Stomach (tissue), 9 donors: ENCODE results near the gene FIS1. TPM values are rescaled to one million over a fixed set of nuclear protein-coding genes. Genes with fewer than 3 reads are reported as not detected.

Experiments used
- DNase-seq, 2 donors: peaks; one replicate each; pipeline versions ENCODE4 v3.0.0 to v3.0.0-alpha.2; 2013 to 2019
- H3K27ac ChIP-seq, 5 donors: fragments of 200-600 bp in 4 of 5; sonication (generic) in 4 of 5; one replicate each; pipeline ENCODE4 v1.5.1; 2013 to 2019; ENCODE audit warnings: mild to moderate bottlenecking in 1 of 5, moderate library complexity in 1 of 5
- H3K27me3 ChIP-seq, 3 donors: fragments of 200-600 bp; sonication (generic); one replicate each; pipeline ENCODE4 v1.5.1; 2017 to 2019; ENCODE audit warnings: mixed run types in 1 of 3
- H3K36me3 ChIP-seq, 4 donors: fragments of 200-600 bp; sonication (generic); 1 replicate in 3 of 4; 2 replicates in 1 of 4; pipeline ENCODE4 v1.5.1; 2016 to 2019
- H3K4me1 ChIP-seq, 4 donors: fragments of 200-600 bp; sonication (generic); one replicate each; pipeline ENCODE4 v1.5.1; 2016 to 2019
- H3K4me3 ChIP-seq, 4 donors: fragments of 200-600 bp; sonication (generic) in 3 of 4; one replicate each; pipeline ENCODE4 v1.5.1; 2016 to 2019; ENCODE audit warnings: mild to moderate bottlenecking in 1 of 4
- H3K9me3 ChIP-seq, 4 donors: fragments of 200-600 bp; sonication (generic); one replicate each; pipeline ENCODE4 v1.5.1; 2016 to 2019
- CTCF ChIP-seq, 7 experiments: fragments of 450-650 bp in 4 of 7; fragments of 200-600 bp in 3 of 7; sonication (generic) in 3 of 7; IDR thresholded peaks; one replicate each; pipeline ENCODE4 v1.5.1; 2016 to 2019; ENCODE audit warnings: antibody characterized with exemption in 7 of 7, control low read depth in 2 of 7, mild to moderate bottlenecking in 1 of 7
- EP300 ChIP-seq: sonication (generic); formaldehyde crosslinking; IDR thresholded peaks from one replicate; pipeline ENCODE4 v1.6.1; 2017; ENCODE audit warnings: antibody characterized with exemption
- POLR2A ChIP-seq, 4 donors: fragments of 450-650 bp; IDR thresholded peaks; one replicate each; pipeline ENCODE4 v1.6.1; 2016; ENCODE audit warnings: antibody characterized with exemption in 4 of 4, control low read depth in 2 of 4, mild to moderate bottlenecking in 1 of 4, moderate library complexity in 1 of 4
- POLR2AphosphoS5 ChIP-seq, 3 donors: sonication (generic); formaldehyde crosslinking; IDR thresholded peaks; one replicate each; pipeline ENCODE4 v1.6.1; 2016; ENCODE audit warnings: antibody characterized with exemption in 3 of 3
- WGBS, 5 donors: extraction: QIAGEN DNeasy Blood & Tissue Kit in 3 of 5; methylation state at CpG; one replicate each; pipeline versions ENCODE4 v1.1.5 to v1.1.7; 2013 to 2018; 5-methylcytosine and 5-hydroxymethylcytosine counted together
- intact Hi-C: fragments of 100-400 bp; cut with DNase I; formaldehyde crosslinking; loops from one replicate; pipeline ENCODE4 v1.15.1; 2023; ENCODE audit warnings: low total_unique reads
- polyA plus RNA-seq, 3 donors: library from polyadenylated mRNA; stranded (reverse); fragments of 200-250 nt; gene quantifications; one replicate each; pipeline ENCODE4 v1.2.3, GENCODE V29; 2013
- total RNA-seq, 5 donors: library from RNA; depleted of rRNA; stranded (reverse); fragments of >200 nt; gene quantifications; one replicate each; pipeline versions ENCODE4 v1.1.0 to v1.2.3, GENCODE V29; 2014 to 2016
- donor health status: healthy with polysubstance abuse.
- donor health status: Bipolar disorder and iron deficiency.
- donor health status: healthy.

FIS1 gene
- total and polyA plus RNA-seq, 8 donors = 72.4 to 329 (median 199) TPM

GRCh38 chr7:101233907-101234547 is 10.9 kb downstream of the FIS1 start:
- H3K9me3 ChIP-seq = no peaks in the 10 kb centered on the region
- H3K36me3 ChIP-seq = peaks cover 3 to 52% (median 39%) of the 10 kb centered on the region in 4 donors
- TF ChIP-seq POLR2AphosphoS5 (IDR thresholded peaks at IDR 0.05) = peak in 1 of 3 donors; percentile 16
- no peak for TF ChIP-seq POLR2A (IDR thresholded peaks at IDR 0.05)
- WGBS, 5 donors = 59 to 82% (median 65%) methylated on average over 17 to 21 of the region's 21 CpGs
- H3K4me3 ChIP-seq = no peak overlapping the region
- peaks cover 21 to 77% (median 49%) of the 10 kb centered on the region in 4 donors for H3K4me1 ChIP-seq
- DNase-seq = peak; percentile 70 to 71
- intact Hi-C loops = no loop called here
- H3K27me3 ChIP-seq = no peaks in the 10 kb centered on the region
- H3K27ac ChIP-seq = peak overlapping the region in 2 of 5 donors; percentile 8 to 9

- DNase-seq = peak; percentile 80 to 91
- peaks cover 10 to 52% (median 39%) of the 10 kb centered on the region in 4 donors for H3K36me3 ChIP-seq
- intact Hi-C loops = no loop called here
- no peaks in the 10 kb centered on the region for H3K9me3 ChIP-seq
- no peaks in the 10 kb centered on the region for H3K27me3 ChIP-seq
- WGBS, 5 donors = 10 to 41% (median 19%) methylated on average over 4 to 52 of the region's 52 CpGs
- peaks cover 21 to 66% (median 41%) of the 10 kb centered on the region in 4 donors for H3K4me1 ChIP-seq
- H3K27ac ChIP-seq = peak overlapping the region; percentile 78 to 87 (median 84)
- no peak for TF ChIP-seq CTCF (IDR thresholded peaks at IDR 0.05)
- TF ChIP-seq POLR2AphosphoS5 (IDR thresholded peaks at IDR 0.05) = peak in 2 of 3 donors; percentile 58 to 59
- H3K4me3 ChIP-seq = peak overlapping the region; percentile 34 to 52 (median 36)
These were observed 12.6 kb downstream of the FIS1 start for GRCh38 chr7:101232141-101232850.

GRCh38 chr7:101231644-101232043 is 13.2 kb downstream of the FIS1 start:
- TF ChIP-seq POLR2A (IDR thresholded peaks at IDR 0.05) = no peak
- no peaks in the 10 kb centered on the region for H3K9me3 ChIP-seq
- no peaks in the 10 kb centered on the region for H3K27me3 ChIP-seq
- 27 to 58% (median 38%) methylated on average over 7 of the region's 7 CpGs for WGBS, 5 donors
- peak overlapping the region; percentile 78 to 87 (median 84) for H3K27ac ChIP-seq
- H3K4me1 ChIP-seq = peaks cover 21 to 60% (median 37%) of the 10 kb centered on the region in 4 donors
- intact Hi-C loops = no loop called here
- DNase-seq = peak; percentile 55 to 58
- peaks cover 14 to 52% (median 39%) of the 10 kb centered on the region in 4 donors for H3K36me3 ChIP-seq
- H3K4me3 ChIP-seq = peak overlapping the region; percentile 34 to 52 (median 36)

- Histone ChIP-seq H3K4me3 (no peak overlapping the region), H3K36me3 (peaks cover 41 to 92% (median 77%) of the 10 kb centered on the region in 4 donors), H3K4me1 (peaks cover under 1 to 16% (median 15%) of the 10 kb centered on the region in 4 donors), H3K27ac (no peak overlapping the region), H3K27me3 (no peaks in the 10 kb centered on the region), H3K9me3 (no peaks in the 10 kb centered on the region)
- no peak for DNase-seq
- WGBS, 5 donors = 83 to 96% (median 91%) methylated on average over 9 of the region's 9 CpGs
- TF ChIP-seq POLR2A (IDR thresholded peaks at IDR 0.05) (no peak), CTCF (IDR thresholded peaks at IDR 0.05) (no peak), POLR2AphosphoS5 (IDR thresholded peaks at IDR 0.05) (no peak), EP300 (no peak)
- intact Hi-C loops = no loop called here
These were observed 18.2 kb downstream of the FIS1 start for GRCh38 chr7:101226721-101227120.

- H3K9me3 ChIP-seq = no peaks in the 10 kb centered on the region
- intact Hi-C loops = no loop called here
- peaks cover 41 to 88% (median 80%) of the 10 kb centered on the region in 4 donors for H3K36me3 ChIP-seq
- H3K4me3 ChIP-seq = no peak overlapping the region
- peaks cover 0 to 14% (median 11%) of the 10 kb centered on the region in 4 donors for H3K4me1 ChIP-seq
- DNase-seq = no peak
- no peaks in the 10 kb centered on the region for H3K27me3 ChIP-seq
- TF ChIP-seq POLR2AphosphoS5 (IDR thresholded peaks at IDR 0.05) = no peak
- TF ChIP-seq CTCF (IDR thresholded peaks at IDR 0.05) = no peak
- TF ChIP-seq POLR2A (IDR thresholded peaks at IDR 0.05) = no peak
- TF ChIP-seq EP300 = no peak
- no peak overlapping the region for H3K27ac ChIP-seq
- 92 to 96% (median 94%) methylated on average over 5 to 6 of the region's 6 CpGs for WGBS, 5 donors
These were observed 19.2 kb downstream of the FIS1 start for GRCh38 chr7:101225650-101226049.
